Measurements from ENCODE around the gene NFE2L3.
"Not testable (repeated sequence)": the region's sequence is repeated elsewhere in the genome, so short reads cannot be mapped to it uniquely, and the experiment has no call there.

The NFE2L3 gene, protein sequence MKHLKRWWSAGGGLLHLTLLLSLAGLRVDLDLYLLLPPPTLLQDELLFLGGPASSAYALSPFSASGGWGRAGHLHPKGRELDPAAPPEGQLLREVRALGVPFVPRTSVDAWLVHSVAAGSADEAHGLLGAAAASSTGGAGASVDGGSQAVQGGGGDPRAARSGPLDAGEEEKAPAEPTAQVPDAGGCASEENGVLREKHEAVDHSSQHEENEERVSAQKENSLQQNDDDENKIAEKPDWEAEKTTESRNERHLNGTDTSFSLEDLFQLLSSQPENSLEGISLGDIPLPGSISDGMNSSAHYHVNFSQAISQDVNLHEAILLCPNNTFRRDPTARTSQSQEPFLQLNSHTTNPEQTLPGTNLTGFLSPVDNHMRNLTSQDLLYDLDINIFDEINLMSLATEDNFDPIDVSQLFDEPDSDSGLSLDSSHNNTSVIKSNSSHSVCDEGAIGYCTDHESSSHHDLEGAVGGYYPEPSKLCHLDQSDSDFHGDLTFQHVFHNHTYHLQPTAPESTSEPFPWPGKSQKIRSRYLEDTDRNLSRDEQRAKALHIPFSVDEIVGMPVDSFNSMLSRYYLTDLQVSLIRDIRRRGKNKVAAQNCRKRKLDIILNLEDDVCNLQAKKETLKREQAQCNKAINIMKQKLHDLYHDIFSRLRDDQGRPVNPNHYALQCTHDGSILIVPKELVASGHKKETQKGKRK

DNA sequence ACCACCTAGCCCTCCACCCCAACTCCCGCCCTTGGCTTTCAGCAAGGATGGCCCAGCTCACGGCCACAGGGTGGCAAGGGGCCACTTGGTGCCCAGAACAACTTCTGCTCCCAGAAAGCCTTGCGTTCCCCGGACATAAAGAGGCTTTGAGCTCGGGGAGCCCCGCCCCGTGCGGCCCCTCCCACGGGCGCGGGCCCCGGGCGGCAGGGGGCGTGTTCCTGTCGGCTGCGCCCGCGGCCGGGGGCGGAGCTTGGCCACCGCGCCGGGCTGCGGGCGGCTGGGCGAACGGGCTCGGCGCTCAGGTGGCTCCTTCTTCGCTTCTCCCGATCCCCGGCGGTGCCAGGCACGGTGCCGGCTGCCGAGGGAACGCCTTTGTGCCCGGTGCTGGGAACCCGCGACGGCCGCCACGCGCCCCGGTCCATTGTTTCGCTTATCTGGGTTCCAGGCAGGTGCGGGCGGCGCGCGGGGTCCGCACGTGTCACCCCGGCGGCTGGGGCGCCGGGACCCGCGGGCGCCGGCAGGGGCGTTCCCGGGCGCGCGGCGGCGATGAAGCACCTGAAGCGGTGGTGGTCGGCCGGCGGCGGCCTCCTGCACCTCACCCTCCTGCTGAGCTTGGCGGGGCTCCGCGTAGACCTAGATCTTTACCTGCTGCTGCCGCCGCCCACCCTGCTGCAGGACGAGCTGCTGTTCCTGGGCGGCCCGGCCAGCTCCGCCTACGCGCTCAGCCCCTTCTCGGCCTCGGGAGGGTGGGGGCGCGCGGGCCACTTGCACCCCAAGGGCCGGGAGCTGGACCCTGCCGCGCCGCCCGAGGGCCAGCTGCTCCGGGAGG is at the start of gene NFE2L3:
TSS of gene NFE2L3 (plus strand) at position 246 of the 829 bp plus-strand sequence. CDS start at position 547, 301 bp downstream.
- DNase-seq (ENCODE audit: low read depth in 2 of 2): peak; percentile 76 to 79

DNA sequence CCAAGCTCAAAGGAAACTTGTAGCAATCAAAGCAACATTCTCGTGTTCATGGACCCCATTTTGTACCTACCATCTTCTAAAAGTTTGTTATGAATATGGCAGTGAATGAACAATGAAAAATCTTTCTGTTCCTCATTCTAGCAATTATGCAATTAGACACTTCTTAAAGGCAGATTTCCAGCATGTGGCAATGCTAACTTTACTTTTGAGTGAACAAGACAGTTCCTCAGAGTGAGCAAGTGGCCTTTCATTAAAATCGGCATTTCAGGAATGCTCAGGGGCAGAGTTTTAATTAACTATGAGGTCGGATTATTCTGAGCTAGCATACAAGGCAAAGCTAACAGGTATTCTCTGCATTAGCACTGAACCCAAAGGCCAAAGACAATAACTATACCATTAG is 48.4 kb upstream of the NFE2L3 start:
- DNase-seq (ENCODE audit: low read depth in 2 of 2): no peak

DNA sequence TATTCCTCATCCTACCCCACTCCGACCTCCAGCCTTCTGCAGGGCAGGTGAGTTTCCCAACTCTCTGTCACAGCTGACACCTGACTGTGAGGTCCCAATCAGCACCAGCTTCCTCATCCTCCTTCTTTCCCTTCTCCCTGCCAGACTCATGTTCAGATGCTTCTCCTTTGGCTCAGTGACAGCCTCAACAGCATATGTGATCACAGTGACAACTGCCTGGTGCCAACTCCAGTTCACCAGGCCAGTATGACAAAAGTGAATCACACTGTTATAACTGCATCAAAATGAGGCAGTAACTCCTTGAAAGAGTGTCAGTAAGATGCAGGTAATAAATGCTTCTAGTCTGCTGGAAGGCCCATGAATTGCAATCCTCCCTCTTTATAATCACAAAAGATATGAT is 46.8 kb upstream of the NFE2L3 start:
- DNase-seq (ENCODE audit: low read depth in 2 of 2): no peak

DNA sequence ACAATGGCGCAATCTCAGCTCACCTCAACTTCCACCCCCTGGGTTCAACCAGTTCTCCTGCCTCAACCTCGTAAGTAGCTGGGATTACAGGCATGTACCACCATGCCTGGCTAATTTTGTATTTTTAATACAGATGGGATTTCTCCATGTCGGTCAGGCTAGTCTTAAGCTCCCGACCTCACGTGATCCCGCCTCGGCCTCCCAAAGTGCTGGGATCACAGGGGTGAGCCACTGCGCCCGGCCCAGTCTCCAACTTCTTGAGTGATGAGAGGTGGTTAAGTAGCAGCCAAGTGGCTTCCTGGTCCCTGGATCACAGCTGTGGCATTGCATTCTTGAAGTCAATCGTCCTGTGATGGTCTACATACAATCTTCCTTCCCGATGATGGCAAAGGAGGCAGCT is 46.1 kb upstream of the NFE2L3 start:
- DNase-seq (ENCODE audit: low read depth in 2 of 2): no peak

DNA sequence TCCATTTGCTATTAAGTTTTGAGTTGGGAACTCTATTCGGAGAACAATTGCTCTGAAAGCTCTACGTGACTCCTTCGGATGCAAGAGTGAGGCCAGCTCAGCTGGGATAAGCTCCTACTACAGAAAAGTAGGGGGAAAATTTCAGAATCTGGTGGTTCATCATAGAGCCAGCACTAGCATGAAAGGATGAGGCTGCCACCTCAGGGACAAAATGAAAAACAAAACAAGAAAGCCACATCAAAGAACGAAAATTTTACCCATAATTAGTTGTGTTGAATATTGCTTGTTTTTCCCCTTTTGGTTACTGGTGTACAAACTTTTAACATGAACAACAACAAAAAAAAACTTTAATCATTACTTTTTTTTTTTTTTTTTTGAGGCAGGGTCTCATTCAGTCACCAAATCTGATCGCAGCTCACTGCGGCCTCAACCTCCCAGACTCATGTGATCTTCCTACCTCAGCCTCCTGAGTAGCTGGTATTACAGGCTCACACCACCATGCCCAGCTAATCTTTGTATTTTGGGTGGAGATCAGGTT is 39.7 kb upstream of the NFE2L3 start:
- DNase-seq (ENCODE audit: low read depth in 2 of 2): no peak

DNA sequence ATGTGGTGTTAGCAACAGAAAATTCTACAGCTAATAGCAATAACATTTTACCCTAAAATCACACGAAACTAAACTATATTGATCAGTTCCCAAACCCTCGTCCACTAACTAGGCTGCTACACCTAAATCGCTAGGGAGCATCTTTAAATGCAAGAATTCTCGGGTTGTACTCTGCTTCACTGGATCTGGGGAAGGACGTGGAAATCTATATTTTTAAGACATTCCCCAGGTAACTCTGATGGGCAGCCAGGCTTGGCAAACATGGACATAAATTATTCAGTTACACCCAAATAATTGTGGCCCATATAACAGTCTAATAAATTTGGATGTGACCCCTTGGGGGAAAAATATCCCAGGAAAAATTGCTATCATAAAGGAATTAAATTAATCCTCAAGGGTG is 36.3 kb upstream of the NFE2L3 start:
- no peak for DNase-seq (ENCODE audit: low read depth in 2 of 2)

DNA sequence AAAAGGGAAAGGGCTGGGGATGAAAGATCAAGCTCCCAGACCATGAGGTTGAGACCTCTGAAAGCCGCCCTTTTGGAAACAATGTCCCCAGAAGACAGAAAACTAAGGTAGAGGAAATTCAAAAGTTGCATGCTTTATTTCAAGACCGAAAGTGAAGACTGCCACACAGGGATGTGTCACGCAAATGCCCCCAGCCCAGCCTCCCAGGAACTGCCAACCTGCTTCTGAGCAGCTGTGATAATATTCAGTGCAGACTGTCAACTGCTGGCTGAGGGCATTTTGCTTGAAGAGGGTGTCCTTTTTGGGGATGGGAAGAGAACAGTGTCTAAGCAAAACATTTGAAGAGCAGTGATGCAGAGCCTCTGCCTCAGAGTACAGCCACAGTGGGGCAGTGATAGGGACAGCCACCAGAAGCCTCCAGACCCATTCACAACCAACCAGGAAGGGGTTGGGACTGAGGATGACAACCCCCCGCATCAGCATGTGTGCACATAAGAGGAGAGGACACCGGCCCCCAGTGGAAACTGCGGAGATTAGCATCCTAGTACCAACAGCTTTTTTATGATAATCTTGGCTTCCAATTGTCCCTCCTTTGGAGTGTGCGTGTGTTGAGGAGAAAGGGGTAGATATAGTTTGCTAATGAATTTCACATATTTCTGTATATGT is 34.7 kb upstream of the NFE2L3 start:
- DNase-seq (ENCODE audit: low read depth in 2 of 2): no peak

DNA sequence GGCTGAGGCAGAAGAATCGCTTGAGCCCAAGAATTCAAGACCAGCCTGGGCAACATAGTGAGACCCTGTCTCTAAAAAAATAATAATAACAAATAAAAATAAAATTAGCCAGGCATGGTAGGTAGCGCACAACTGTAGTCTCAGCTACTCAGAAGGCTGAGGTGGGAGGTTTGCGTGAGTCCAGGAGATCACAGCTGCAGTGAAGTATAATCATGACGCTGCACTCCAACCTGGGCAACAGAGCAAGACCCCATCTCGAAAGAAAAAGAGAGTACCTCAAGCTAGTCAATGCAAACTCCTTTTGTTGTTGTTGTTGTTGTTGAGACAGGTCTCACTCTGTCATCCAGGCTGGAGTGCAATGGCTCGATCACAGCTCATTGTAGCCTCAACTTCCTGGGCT is 34.0 kb upstream of the NFE2L3 start:
- no peak for DNase-seq (ENCODE audit: low read depth in 2 of 2)

DNA sequence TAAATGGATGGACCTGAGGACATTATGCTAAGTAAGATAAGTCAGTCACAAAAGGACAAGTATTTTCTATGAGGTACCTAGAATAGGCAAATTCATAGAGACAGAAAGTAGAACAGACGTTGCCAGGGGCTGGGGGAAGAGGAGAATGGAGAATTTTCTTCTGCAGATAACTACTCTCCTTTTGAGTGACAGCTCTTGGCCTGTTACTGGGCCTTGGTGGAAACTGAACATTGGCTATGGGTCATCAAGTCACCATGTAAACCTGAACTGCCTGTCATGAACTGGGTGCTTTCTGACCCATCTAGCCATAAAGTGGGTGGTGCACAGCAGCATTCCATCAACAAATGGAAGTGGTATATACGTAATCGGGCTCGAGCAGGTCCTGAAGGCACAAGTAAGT is 29.3 kb upstream of the NFE2L3 start:
- DNase-seq (ENCODE audit: low read depth in 2 of 2): no peak

DNA sequence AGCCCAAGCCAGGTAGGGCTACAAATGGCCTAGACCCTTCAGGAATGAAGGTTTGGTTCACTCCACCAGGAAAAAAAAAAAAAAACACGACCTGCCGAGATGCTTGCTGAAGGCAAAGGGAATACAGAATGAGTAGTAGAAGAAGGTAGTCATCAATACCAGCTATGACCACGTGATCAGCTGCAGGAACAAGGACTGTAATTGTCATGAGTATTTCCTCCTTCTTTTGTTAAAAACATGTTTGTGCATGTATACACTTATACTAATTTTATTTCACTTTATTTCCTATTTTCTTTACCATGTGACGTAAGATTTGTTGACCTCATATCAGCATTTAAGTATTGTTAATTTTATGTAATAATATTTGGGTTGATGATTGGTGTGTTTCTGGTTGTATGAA is 27.2 kb upstream of the NFE2L3 start:
- not testable (repeated sequence) for DNase-seq (ENCODE audit: low read depth in 2 of 2)

DNA sequence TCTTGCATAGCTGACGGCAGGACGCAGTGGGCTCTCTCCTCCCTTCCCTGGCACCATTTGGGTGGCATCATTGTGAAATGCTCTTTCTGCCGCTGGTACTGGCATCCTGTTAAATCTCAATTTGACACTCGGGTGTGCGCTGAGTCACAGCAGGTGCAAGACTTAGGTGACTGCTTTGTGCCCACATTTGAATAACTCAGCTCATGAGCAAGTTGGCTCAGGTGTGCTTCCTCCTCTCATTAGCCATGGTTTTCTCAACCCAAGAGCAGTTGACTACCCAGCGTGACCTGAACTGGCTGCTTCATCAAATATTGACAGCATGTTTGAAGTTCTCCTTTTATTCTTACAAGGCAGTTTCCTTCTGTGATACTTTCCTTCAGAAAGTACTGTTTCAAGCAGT is 24.6 kb upstream of the NFE2L3 start:
- no peak for DNase-seq (ENCODE audit: low read depth in 2 of 2)

DNA sequence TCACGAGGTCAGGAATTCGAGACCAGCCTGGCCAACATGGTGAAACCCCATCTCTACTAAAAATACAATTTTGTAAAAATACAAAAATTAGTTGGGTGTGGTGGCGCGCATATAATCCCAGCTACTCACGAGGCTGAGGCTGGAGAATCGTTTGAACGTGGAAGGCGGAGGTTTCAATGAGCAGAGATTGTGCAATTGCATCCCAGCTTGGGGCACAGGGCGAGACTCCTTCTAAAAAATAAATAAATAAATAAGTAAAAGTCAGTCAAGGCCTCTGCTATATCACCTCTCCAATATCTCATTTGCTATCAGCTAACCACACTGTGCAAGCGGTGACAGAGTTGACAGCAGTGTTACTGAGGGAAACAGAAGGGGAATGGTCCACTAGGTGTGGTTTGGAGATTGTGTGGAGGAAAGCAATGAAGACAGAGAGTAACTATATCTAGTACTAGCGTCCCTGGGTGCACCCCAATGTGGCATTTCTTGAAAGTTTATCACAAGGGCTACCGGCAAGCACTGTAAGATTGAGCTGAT is 20.9 kb upstream of the NFE2L3 start:
- no peak for DNase-seq (ENCODE audit: low read depth in 2 of 2)

DNA sequence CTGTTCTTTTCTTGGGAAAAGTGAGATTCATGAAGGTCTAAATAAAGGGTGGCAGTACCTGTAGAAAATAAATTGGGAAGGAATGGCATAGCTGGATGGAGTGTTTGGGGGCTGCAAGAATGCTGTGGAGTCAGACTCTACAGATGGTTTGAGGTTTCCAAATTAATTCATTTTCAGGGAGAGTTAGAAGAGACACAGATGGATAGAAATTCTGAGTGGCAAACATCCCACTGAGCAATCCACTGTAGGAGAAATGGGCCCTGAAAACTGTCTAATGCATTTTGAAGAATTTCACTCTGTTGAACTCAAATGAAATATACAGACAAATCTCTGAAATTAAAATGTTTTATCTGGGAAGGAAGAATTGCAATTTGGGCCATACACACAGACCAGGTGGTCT is 16.9 kb upstream of the NFE2L3 start:
- DNase-seq (ENCODE audit: low read depth in 2 of 2): no peak

DNA sequence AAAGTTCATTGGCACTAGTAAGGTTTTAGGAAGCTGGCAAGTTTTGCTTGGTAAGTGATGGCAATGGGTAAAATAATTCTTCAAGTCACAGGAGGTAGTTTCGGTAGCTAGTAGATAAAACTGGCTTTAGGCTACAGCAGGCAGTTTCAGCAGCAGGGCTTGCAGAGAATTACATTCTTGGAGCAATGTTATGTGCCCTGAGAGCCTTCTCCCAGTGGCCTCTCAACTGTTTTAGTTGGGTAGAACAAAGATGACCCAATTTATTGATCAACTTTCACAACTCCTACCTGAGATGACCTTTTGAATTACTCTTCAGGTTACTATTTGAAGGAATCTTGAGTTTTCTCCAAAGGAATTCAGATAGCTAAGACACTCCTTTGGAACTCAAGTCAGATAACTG is 16.4 kb upstream of the NFE2L3 start:
- no peak for DNase-seq (ENCODE audit: low read depth in 2 of 2)

DNA sequence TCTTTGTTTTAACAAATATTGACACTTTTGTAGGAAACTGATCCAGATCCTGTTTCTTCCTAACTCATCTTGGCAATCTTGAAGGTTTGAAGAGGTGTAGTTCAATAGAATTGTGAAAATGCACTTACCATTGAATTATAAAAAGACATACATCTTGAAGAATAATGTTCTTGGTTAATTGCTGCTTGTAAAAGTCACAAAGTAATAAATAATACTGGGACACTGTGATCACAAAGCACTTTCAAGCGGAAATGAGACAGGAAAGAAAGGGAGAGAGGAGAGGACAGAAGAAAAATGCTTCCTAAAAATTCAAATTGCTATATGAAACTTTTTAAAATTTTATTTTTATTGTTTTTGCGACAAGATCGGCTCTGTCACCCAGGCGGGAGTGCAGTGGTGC is 15.2 kb upstream of the NFE2L3 start:
- no peak for DNase-seq (ENCODE audit: low read depth in 2 of 2)

DNA sequence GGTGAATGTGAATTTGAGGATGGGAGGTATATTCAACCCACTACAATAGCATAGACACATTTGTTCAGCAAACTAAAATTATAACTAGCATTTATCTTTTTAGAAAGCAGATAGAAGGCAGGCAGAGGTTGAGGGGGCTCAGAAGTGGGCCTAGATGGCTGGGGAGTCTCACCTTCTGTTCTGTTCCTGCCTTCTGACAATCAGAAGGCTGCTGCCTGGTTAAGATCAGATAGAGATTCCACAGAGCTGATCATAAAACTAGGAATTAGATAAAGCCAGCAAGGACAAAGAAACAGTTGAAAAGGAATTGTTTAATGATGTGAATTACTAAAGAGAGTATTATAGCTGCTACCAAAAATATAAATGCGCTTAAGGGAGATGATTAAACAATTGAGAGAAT is 11.6 kb upstream of the NFE2L3 start:
- DNase-seq (ENCODE audit: low read depth in 2 of 2): no peak

DNA sequence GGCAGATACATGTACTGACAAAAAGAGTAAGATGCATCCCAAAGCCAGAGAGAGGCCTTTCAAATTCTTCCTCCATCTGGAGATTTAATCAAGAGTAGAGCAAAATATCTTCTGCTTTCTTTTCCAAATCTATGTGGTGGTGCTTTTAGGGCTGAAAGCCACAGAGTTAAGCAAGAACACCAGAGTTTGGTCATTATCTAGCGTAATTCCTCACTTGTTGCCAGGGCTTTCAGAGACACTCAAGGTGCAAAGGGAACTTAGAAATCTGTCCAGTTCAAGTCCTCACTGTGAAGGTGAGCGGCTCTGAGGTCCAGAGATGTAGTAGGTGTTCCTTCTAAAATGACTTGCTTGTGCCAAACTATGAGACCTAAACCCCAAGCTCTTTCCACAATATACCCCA is 10.9 kb upstream of the NFE2L3 start:
- no peak for DNase-seq (ENCODE audit: low read depth in 2 of 2)

DNA sequence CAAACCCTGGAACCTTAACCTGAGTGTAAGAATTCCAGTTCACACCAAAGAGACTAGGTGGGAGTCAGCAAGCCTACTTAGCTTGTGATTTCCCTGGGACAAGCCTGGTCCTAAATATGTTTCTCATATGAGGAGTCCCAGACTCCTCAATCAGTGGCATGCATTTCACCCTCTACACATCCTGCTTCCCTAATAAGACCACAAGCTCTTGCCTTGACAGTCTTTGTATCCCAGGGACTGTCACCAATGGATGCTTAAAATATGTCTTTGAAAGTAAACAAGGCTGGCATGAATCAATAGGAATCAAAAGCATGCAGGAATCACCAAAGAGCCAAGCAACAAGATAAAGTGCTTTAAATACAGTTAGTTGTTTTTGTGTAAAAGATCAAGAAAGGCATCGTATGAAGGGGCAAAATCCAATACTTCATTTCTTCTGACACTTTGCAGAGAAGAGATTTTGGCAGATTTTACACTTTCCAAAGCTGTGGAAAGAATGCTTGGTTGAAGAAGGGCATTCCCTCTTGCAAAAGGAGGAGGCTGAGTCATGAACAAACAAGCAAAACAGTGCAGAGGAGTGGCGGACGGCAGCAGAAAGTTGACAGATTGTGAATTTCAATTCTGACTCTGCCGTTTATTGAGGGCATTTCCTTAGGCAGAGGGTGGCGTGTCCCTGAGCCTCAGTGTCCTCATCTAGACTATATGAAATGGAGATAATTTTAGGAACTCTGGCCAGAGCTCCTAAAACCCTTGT is 8.5 kb upstream of the NFE2L3 start:
- no peak for DNase-seq (ENCODE audit: low read depth in 2 of 2)

DNA sequence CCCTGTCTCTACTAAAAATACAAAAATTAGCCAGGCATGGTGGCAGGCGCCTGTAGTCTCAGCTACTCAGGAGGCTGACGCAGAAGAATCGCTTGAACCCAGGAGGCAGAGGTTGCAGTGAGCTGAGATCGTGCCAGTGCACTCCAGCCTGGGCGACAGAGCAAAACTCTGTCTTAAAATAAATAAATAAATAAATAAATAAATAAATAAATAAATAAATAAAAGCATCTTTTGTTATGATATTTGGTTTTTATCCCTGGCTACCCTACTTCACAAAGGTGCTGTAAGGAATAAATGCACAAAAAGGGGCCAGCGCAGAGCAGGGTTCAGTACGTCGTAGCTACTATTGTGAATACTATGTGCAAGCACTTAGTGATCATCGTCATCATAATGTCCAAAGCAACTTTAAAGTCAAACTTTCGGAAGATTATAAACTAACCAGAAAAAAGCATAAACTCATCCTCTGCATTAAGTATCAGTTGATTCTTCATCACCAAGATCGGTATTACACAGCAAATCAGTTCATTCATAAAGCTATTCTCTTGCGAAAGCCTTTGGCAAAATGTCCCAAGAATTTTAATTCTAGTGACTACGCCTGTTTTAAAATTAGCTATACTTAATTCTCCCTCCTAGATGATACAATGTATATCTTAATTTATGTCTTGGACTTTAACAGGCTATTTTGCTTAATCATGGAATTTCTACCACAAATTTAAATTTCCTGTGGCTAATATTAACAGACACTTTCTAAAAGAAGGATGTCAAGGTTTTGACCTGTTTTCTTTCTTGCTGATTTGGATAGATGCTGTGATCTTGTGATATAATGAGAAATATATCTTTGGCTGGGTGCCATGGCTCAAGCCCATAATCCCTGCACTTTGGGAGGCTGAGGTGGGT is 7.6 kb upstream of the NFE2L3 start:
- no peak for DNase-seq (ENCODE audit: low read depth in 2 of 2)

DNA sequence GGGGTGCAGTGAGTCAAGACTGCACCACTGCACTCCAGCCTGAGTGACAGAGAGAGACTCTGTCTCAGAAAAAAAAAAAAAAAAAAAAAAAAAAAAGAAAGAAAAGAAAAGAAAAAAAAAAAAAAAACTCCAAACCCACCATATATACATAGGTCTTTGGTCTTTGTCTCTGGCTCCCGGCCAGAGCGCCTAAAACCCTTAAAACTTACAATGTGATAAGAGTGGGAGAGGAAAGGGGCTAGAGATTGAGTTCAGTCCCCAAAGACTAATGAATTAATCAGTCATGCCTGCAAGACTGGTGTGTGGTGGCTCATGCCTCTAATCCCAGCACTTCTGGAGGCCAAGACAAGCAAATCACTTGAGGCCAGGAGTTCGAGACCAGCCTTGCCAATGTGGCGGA is 6.8 kb upstream of the NFE2L3 start:
- DNase-seq (ENCODE audit: low read depth in 2 of 2): no peak

Measured in stimulated activated CD8-positive, alpha-beta memory T cell treated with anti-CD3 and anti-CD28 coated beads, Interleukin-2, amount 100 ng/mL, for 48 hours (primary cell).